Urinary bladder (tissue), 4 donors: ENCODE results near the gene FBXO10. TPM values are rescaled to one million over a fixed set of nuclear protein-coding genes. Genes with fewer than 3 reads are reported as not detected.
"Not testable (repeated sequence)": the region's sequence is repeated elsewhere in the genome, so short reads cannot be mapped to it uniquely, and the experiment has no call there.

Experiments
- DNase-seq: peaks from one replicate; pipeline ENCODE4 v3.0.0-alpha.2; 2015; ENCODE audit errors: extremely low spot score
- H3K27ac ChIP-seq: one replicate; pipeline ENCODE4 v1.5.1; 2013; ENCODE audit warnings: low read depth, mild to moderate bottlenecking, moderate library complexity
- H3K36me3 ChIP-seq: one replicate; pipeline ENCODE4 v1.6.1; 2013; ENCODE audit warnings: mild to moderate bottlenecking, moderate library complexity; ENCODE audit not compliant: insufficient read depth
- H3K4me1 ChIP-seq: one replicate; pipeline ENCODE4 v1.6.1; 2013; ENCODE audit warnings: mild to moderate bottlenecking, moderate library complexity; ENCODE audit not compliant: insufficient read depth
- H3K4me3 ChIP-seq: one replicate; pipeline ENCODE4 v1.5.1; 2013; ENCODE audit warnings: low read depth, low read length
- WGBS: extraction: QIAGEN DNeasy Blood & Tissue Kit; methylation state at CpG from one replicate; pipeline ENCODE4 v1.1.7; 2013; 5-methylcytosine and 5-hydroxymethylcytosine counted together
- polyA plus RNA-seq: library from polyadenylated mRNA; stranded (reverse); fragments of 200-250 nt; gene quantifications from one replicate; pipeline ENCODE4 v1.2.3, GENCODE V29; 2013
- total RNA-seq: library from RNA; depleted of rRNA; stranded (reverse); fragments of >200 nt; gene quantifications from one replicate; pipeline ENCODE4 v1.2.3, GENCODE V29; 2014
- donor health status: healthy with polysubstance abuse.
- donor health status: healthy.

Gene FBXO10
- total and polyA plus RNA-seq, 2 donors = 5.9 to 9.5 TPM

DNA sequence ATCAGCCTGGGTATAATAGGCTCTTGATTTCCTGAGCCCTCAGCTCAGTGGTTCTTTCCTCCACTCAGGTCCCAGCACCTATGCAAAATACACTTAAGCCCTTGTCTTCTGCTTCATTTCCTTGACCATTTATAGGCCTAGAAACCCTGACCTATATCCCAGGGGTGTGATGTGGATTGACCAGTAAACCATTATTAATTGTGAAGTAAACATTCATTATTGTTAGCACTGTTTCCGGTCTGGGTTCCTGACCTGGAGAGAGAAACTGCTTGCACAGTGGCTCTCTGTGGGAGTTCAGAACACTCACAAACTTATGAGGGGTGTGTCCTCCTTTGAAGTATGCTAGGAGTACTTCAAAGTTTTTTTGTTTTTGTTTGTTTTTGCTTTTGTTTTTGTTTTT lies 35.8 kb upstream of the FBXO10 start:
- DNase-seq = no peak

DNA sequence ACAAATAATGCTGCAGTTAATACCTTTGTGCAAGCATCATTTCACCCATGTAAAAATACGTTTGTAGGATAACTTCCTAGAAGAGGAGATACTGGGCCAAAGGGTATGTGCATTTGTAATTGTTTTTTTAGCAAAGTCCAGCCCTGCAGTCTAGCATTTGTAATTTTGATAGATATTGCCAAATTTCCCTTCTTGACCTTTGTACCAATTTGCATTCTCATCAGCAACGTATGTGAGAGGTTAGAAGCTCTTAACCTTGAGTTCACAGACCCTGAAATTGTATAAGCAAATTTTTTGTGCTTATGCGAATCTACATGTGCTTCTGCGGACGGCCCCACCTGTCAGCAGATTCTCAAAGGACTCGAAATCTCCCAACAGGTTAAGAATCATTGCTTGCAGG lies 34.8 kb upstream of the FBXO10 start:
- no peak overlapping the region for H3K27ac ChIP-seq
- 73% methylated on average over 6 of the region's 6 CpGs for WGBS
- H3K4me3 ChIP-seq = no peak overlapping the region
- DNase-seq = no peak
- H3K36me3 ChIP-seq = no peaks in the 10 kb centered on the region
- no peaks in the 10 kb centered on the region for H3K4me1 ChIP-seq

More for the DNA sequence above, 35.8 kb upstream of the FBXO10 start:
- H3K4me3 ChIP-seq = no peak overlapping the region
- no peaks in the 10 kb centered on the region for H3K36me3 ChIP-seq
- no peaks in the 10 kb centered on the region for H3K4me1 ChIP-seq
- H3K27ac ChIP-seq = no peak overlapping the region
- 53% methylated on average over 1 of the region's 1 CpG for WGBS

DNA sequence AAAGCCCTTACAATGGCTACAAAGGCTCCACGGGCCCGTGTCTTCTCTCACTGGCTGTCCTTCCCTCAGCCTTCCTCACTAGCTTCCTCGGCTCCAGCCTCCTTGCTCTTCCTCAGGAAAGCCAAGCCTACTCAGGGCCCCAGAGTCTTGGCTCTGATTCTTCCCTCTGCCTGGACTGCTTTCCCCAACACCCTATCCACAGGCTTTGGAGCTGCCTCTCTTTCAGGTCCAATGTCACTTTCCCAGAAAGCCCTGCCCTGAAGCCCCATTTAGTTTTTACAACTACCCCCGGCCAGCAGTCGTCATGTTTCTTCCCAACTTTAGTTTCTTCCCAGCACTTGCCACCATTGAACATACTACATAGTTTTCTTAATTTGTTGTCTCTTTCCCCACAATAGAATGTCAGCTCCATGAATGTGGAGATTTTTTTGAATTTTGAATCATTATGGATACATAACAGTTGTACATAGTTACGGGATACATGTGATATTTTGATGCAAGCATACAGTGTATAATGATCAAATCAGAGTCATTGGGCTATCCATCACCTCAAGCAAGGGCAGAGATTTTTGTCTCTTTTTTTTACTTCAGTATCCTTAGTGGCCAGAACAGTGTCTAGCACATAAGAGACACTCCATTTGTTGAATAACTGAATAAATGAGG lies 33.7 kb upstream of the FBXO10 start:
- Histone ChIP-seq H3K36me3 (no peaks in the 10 kb centered on the region), H3K4me1 (no peaks in the 10 kb centered on the region), H3K27ac (no peak overlapping the region), H3K4me3 (no peak overlapping the region)
- whole genome bisulfite sequencing = 64% methylated on average over 6 of the region's 6 CpGs
- no peak for DNase-seq

DNA sequence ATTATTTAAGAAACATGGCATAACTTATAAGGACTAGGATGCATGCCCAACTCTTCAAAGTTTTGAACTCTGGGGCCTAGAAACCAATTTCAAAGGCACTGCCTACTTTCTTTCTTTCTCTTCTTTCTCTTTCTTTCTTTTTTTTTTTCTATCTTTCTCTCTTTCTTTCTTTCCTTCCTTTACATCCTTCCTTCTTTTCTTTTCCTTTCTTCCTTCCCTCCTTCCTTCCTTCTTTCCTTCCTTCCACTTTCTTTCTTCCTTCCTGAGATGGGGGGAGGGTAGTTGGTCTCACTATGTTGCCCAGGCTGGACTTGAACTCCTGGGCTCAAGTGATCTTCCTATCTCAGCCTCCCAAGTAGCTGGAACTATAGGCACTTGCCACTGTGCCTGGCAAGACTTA lies 32.1 kb upstream of the FBXO10 start:
- Histone ChIP-seq H3K4me3 (no peak overlapping the region), H3K36me3 (no peaks in the 10 kb centered on the region), H3K4me1 (no peaks in the 10 kb centered on the region), H3K27ac (no peak overlapping the region)
- DNase-seq = no peak

DNA sequence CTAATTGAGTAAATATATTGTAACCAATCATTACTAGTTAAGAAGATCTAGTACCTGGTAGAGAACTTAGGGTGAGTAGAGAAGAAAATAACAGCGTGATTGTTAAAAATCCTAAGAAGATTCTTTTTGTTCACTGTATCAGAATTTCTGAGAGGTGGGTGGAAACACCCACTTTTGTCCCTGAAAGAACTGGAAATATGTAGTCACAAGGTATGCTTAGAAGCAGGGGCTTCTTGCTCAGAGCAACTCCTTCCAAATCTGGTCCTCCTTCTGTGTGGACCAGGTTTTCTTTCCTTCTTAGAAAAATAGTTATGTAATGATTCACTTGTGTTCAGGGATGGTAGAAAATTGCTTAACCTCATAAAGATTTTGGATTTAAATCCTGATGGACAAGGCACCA lies 28.1 kb upstream of the FBXO10 start:
- whole genome bisulfite sequencing = 78% methylated on average over 1 of the region's 1 CpG

DNA sequence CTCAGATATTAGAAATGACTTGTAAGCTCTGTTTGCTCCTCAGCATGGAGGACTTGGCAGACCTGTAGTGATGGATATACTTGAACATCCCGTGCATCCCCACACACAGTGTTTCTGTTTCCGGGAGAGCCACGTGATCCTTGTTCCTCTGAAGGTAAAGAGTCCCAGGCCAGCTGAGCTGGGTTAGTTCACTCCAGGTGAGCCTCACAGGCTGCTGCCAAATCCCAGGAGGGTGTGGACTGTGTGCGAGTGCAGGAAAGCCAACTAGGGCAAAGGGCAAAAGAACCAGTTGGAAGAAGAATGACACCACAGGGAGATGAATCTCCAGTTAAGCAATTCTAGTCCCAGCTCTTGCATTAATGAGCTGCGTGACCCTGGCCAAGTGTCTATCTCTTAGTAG lies 26.6 kb upstream of the FBXO10 start:
- no peak overlapping the region for H3K4me3 ChIP-seq
- H3K4me1 ChIP-seq = no peaks in the 10 kb centered on the region
- WGBS = 65% methylated on average over 5 of the region's 5 CpGs
- no peak for DNase-seq
- no peaks in the 10 kb centered on the region for H3K36me3 ChIP-seq
- H3K27ac ChIP-seq = no peak overlapping the region

More for the DNA sequence above, 28.1 kb upstream of the FBXO10 start:
- no peak for DNase-seq
- no peak overlapping the region for H3K4me3 ChIP-seq
- H3K4me1 ChIP-seq = no peaks in the 10 kb centered on the region
- no peak overlapping the region for H3K27ac ChIP-seq
- no peaks in the 10 kb centered on the region for H3K36me3 ChIP-seq

DNA sequence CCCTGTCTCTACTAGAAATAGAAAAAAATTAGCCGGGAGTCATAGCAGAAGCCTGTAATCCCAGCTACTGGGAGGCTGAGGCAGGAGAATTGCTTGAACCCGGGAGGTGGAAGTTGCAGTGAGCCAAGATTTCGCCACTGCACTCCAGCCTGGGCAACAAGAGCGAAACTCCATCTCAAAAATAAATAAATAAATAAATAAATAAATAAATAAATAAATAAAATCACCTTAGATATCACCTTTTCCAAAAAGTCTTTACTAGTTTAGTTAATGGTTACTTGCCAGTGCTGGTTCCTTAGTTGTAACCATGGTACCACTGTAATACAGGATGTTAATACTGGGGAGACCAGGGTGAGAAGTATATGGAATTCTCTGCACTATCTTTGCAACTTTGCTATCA lies 25.9 kb upstream of the FBXO10 start:
- WGBS = 90% methylated on average over 4 of the region's 4 CpGs
- H3K27ac ChIP-seq, H3K4me1 ChIP-seq, H3K4me3 ChIP-seq, H3K36me3 ChIP-seq, DNase-seq: not testable (repeated sequence)

DNA sequence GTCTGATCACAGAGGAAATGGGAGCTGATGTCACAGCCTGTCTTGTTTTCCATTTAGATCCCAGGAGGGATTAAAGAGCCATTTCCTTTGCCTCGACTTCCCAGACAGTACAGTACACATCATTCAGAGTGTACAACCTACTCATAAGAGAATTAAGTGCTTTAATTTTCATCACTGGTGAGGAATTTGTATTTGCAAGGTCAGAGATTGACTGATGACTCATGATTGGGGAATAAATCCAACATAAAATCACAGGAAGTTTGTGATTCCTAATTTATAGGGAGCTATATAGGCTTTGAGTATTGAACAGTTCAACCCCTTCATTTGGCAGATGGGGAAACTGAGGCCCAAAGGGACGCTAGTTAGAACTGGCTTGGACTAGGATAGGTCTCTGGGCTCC lies 20.3 kb upstream of the FBXO10 start:
- DNase-seq = no peak
- Histone ChIP-seq H3K27ac (no peak overlapping the region), H3K4me1 (no peaks in the 10 kb centered on the region), H3K4me3 (no peak overlapping the region), H3K36me3 (no peaks in the 10 kb centered on the region)
- WGBS = 44% methylated on average over 2 of the region's 2 CpGs

DNA sequence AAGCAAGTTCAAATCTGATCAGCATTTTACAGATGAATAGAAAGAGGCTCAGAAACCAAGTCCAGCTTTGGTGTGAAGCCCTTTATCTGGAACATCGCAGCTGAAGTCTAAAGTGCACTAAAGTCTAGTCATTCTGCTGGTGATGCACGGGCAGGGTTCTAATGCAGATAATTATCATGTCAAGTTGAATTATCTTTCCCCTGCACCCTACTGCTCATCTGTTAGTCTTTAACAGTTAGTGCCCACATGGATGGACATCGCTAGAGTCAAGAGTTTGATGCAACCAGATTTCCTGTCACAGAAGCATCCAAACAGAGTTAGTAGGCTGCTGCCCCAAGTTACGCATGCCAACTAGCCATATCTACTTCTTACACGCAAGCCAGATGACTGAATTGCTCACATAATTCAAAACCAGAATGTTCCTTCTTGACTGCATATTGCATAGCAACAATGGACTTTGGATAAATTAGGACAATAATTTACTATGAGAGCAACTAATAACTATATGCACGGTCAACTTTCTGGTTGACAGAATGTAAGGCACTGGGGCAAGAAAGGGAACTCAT lies 17.8 kb upstream of the FBXO10 start:
- no peak overlapping the region for H3K4me3 ChIP-seq
- WGBS = 83% methylated on average over 6 of the region's 6 CpGs
- DNase-seq = no peak
- no peaks in the 10 kb centered on the region for H3K4me1 ChIP-seq
- H3K27ac ChIP-seq = no peak overlapping the region
- H3K36me3 ChIP-seq = no peaks in the 10 kb centered on the region

DNA sequence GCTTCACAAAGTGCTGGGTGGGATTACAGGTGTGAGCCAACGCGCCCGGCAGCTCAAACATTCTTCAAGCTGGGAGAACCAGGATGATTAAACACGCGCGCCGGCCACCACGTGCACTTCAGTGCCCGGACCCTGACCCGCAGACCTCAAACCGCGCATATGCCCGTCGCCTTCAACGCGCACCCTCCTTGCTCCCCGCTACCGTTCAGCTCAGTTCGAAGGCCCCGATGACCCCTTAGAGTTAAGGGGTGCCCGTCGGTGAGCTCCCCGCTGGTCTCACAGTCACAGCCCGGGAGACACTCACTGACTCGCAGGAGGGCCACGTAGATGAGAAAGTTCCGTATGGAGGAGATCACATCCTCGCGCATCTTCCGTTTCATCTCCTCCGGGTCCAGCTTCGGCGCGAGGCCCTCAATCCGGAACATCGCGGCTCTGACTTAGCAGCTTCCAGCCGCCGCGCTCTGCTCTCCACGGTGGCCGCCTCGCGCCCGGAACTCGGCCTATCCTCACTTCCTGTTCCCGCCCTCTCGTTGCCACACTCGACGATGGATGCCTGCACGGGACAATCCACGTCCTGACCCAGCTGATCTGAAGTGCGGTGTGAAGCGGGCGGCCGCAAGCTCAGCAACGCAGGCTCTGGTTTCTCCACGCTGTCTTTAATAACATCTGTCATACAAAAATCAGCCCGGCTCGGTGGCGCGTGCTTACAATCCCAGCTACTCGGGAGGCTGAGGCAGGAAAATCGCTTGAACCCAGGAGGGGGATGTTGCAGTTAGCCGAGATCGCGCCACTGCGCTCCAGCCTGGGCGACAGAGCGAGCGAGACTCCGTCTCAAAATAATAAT lies 16.1 kb upstream of the FBXO10 start, which contains the start of gene TOMM5:
TSS of gene TOMM5 (minus strand) at position 490 of the 844 bp plus-strand sequence. CDS start at position 425, 65 bp downstream.
- peak; percentile 81 for DNase-seq
- Histone ChIP-seq H3K36me3 (no peaks in the 10 kb centered on the region), H3K4me1 (no peaks in the 10 kb centered on the region), H3K27ac (peak within 1 kb of the TSS; percentile 53), H3K4me3 (peak within 1 kb of the TSS; percentile 77)
- WGBS = under 1% methylated on average over 72 of the region's 72 CpGs

DNA sequence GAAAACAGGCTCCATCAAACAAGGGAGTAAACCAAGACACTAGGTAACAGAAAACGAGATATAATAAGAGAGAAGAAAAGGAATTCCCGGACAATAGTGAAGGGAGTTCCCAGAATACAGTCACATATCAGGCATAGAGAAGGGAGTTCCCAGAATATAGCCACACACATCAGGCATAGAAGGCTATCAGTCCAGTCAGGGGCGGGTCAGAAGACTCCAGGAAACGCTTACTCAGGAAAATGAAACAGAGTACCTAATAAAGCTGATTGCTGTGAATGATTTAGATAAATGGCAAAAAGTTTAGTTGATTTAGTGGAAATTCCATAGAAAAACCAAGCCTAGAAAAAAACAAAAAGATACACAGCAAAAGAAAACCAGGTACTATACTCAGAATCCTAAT lies 11.3 kb upstream of the FBXO10 start:
- 87% methylated on average over 4 of the region's 4 CpGs for WGBS
- DNase-seq = no peak
- no peak overlapping the region for H3K4me3 ChIP-seq
- no peaks in the 10 kb centered on the region for H3K4me1 ChIP-seq
- H3K36me3 ChIP-seq = no peaks in the 10 kb centered on the region
- no peak overlapping the region for H3K27ac ChIP-seq

DNA sequence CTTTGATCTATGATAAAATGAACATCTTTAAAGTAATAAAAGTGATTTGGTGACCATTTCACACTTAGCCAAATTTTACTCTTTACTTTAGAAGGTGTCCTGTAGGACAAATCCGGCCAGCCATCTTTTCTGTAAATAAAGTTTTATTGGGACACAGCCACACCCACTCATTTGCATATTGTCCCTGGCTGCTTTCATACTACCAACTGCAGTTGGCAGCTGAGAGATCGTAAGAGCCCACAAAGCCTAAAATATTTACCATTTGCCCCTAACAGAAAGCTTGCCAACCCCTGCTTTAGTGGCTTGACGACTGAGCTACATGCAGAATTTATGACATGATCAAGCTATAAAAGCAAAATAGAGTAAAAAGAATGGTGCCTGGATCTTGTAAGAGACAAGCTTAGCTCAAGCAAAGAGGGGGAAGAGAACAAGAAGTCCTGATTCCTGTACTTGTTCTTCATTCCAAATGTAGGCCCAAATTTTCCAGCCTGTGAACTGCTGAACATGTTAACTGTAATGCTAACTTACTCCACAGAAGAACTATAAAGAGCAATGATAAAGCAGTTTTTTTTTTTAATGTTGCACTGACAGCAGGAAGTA lies 7.4 kb upstream of the FBXO10 start:
- H3K27ac ChIP-seq = no peak overlapping the region
- no peaks in the 10 kb centered on the region for H3K36me3 ChIP-seq
- WGBS = 73% methylated on average over 3 of the region's 3 CpGs
- no peaks in the 10 kb centered on the region for H3K4me1 ChIP-seq
- H3K4me3 ChIP-seq = no peak overlapping the region
- DNase-seq = no peak

DNA sequence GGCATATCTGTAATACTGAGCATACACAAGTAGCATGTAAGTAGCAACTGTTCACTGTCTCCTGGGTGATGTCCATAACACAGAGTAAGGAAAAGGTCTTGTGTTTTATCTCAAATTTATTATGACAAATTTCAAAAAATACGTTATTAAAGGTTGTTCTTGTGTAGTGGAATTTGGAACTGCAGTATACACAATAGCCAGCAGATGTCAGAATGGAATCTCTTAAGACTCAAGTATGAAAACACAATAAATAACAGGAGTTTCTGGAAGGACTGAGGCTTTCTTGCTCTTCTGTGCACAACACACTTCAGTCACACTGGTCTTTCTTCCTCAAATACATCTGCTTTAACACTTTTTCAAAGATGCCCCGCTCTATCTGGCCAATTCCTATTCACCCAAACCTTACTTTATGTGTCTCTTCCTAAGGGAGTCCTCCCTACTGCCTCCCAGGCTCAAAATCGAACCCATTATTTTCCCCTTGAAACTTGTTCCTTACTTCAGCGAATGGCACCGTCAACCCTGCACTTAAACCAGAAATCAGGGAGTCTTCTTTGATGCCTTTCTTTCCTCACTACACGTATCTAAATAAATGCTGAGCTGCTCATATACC lies 6.5 kb upstream of the FBXO10 start:
- 68% methylated on average over 6 of the region's 6 CpGs for WGBS

More for the DNA sequence above, 6.5 kb upstream of the FBXO10 start:
- Histone ChIP-seq H3K36me3 (no peaks in the 10 kb centered on the region), H3K4me3 (no peak overlapping the region), H3K27ac (no peak overlapping the region), H3K4me1 (no peaks in the 10 kb centered on the region)
- DNase-seq = no peak
